DMS114 treated with DMSO at 0.1 percent for 48 hours (cell line): ENCODE measurements around the gene TOP2B.

ENCODE experiments used
- DNase-seq: peaks from one replicate; lab custom pipeline; 2025; ENCODE audit not compliant: unreplicated experiment; lab: John Stamatoyannopoulos, UW

TOP2B gene

DNA sequence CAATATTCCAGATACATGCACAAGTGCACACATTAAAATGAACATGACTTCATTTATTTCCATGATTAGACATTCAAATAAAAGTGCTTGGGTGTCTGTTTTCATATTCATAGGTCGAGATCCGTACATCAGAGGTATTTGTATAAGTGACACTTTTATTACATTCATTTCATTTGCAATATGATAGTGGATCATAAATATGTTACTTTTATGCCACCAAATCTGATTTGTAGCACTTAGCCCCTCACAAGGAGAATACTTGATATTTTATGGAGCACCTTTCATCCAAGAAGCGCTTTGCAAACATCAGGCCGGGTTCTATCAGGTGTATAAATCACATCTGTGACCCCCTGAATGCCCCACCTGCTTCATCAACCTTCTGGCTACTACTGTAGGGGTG lies 100.6 kb downstream of the TOP2B start:
- no peak for DNase-seq

DNA sequence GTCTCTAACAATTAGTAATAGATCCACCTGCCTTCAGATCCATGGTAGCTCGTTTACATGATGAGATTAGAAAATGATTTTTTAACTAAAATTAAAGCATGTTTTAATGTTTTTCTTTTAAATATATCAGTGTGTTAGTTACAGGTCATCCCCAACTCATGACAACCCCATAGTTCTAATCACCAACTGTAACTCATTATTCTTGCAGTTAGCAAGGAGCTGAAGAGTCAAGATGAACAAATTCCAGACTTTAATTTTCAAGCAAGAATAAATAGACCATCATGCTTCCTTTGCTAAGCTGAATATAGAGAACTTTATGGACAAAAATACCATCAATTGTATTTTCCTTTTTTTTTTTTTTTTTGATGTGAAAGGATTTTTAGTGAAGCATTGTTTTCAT lies 101.1 kb downstream of the TOP2B start:
- no peak for DNase-seq

DNA sequence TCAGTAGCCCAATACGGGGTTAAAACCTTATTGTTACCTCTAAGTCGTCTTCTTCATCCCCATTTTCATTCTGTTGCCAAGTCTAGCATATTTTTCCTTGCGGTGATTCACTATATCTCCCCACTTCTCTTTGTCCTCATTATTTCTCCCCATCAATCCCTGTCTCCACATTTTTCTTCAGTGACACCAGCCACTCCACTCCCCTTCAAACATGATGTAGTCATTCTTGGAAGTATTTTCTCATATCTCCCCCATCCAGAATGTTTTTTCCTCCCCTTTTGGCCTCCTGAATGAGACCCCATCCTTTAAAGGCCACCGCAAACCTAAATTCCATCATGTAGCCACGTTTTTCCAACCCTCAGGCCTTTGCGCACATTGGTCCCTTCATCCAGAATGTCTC lies 105.9 kb downstream of the TOP2B start:
- no peak for DNase-seq

DNA sequence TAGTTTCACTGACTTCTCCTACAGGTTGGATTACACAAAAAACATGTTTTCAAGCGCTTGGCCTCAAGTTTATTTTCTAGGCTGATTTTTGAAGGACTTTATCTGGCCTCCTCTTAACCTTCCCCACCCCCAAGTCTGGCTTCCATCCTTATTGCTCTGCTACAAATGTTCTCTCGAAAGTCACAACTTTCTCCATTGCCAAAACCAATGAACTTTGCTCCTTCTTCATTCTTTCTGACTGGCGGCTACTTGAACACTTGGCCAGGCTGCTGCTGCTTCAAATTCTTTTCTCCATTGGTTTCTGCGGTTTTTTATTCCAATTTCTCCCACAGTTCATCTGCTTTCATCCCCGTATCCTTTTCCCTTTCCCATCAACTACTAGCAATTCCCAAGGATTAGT lies 106.6 kb downstream of the TOP2B start:
- DNase-seq = no peak

DNA sequence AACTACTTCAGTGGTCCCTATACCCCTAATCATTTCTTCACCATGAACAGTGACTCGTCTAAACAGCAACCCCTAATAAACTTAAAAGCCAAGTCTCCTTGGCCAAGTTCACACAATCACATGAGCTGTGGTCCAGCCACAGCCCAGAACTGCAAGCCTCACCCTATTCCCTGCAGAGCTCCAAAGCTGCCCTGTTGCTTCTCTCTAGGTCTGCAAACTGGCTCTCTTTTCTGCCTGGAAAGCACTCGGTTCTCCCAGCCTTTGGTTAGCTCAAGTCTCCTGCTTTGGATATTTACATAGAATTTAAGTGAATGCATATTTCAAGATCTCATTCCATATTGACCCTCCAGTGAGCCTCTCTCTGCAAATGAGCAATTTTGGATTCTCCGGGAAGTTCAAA lies 107.0 kb downstream of the TOP2B start:
- DNase-seq = no peak

DNA sequence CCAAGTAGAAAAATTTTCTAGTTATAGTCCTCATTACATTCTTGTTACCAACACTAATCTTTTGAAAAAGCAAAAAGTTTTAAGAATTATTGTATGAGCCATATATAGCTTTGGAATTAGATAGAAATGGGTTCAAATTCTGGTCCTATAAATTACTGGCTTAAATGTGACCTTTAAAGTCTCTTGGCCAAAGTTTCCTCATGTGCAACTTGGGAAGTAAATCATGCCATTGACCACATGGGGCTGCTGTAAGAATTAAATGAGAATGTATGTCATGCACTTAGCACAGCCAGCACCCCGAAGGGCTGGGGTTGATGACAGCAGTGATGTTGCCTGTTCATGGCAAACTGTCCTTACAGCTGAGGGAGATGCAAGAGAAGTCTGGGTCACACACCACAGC lies 108.3 kb downstream of the TOP2B start:
- DNase-seq = no peak

DNA sequence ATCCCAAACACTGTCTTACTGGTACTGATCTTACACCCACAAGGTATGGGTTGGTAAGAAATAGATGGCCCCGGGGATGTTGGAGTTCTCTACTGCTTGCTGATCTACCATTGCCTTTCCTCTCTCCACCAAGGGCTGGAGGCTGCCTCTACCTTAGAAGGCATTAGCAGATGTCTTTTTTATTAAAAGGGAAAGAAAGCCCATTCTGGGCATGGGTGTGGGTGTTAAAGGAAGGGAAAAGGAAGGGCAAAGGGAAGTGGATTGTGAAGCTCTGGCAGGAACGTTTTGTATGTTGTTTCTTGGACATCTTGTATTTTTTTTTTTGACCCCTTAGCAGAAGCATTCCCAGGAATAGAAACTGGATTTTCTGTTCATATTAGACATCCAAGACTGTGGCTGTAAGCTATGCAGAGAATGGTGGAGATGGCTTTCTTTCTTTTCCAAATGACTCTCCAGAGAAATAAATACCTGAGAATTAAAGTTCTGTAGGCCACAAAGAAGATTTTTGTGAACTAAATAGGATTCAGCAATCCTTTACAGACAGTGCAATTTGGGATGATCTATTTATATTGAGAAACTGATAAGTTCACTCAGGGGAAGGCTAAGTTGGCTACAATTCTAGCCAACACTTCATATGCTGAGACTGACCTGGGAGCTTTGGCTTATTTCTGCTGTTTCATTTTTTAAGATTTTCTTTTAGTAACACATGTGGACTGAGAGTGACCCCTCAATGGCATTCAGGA lies 108.8 kb downstream of the TOP2B start:
- no peak for DNase-seq

DNA sequence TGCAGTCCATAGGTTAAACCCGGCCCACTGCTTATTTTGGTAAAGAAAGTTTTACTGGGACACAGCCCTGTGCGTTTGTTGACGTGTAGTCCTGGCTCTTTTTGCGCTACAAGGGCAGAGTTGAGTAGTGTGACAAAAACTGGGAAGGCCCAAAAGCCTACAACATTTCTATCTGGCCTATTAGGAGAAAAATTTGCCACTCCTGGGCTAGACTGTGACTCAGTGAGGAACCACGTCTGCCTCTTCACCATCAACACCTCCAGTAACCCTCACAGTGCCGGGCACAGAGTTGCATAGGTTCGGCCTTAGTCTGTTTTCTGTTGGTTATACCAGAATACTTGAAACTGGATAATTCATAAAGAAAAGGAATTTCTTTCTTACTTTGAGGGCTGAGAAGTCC lies 110.3 kb downstream of the TOP2B start:
- no peak for DNase-seq

DNA sequence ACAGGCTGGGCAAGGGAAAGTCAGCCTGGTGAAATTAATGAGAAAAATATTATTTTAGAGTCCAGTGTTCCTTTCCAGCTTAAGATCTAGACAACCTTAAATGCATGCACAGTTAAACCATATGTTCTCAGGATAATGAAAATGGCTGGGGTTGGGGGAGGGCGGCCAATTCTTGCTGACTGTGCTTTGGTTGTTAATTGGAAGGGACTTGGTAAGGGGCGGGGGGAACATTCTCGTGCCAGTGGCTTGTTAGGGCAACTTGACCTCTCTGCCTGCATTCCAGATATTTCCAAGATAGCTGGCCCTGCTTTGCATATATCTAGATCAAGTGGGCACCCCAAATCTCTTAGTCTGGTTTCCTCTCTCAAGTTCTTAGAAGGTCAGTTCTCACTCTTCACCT lies 112.5 kb downstream of the TOP2B start:
- DNase-seq = no peak

DNA sequence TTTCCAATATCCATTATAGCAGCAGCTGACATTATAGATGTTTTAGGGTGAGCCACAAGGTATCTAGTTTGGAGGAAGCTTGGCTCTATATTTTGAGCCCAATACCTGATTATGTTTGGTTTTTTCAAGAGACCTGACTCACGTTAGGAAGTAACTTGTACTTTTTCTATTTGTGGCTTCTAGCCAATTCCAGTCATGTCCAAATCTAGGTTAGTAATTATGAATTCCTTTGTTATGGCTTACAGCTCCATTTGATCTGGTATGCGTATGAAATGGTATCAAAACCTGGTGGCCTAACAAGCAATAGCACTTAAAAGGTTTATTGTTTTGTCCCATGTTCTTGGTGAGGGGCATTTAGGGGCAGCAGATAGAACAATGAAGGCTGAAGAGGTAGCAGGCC lies 115.9 kb downstream of the TOP2B start:
- no peak for DNase-seq

DNA sequence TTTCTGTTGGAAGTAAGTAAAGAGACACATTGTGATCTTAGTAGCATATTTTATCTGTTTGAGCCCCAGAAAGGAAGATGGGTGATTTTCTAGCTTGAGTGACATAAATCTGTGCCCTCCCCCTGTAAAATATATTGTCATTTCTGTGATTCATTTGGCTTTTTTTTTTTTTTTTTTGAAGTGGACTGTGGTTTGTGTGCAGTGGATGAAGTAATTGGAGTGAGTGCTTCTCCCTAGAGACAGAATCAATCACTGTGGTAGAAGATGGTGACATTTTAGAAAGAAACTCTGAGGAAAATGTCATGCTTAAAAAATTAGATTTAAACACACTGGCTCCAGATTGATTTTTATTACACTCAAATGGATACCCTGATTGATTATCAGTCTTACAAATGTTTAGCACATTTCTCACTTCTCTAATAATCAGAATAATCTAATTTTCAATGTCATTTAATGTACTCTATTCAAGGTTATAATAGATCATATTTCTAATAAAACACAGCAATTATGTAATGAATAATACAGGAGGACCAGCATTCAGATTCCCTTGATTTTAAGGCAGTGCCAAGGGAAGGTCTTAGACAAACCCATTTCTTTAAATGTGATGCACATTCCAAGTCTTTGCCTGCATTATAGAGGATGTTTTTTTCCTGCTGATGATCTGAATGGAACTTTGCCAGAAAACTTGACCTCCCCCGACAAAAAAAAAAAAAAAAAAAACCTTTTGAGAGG lies 116.6 kb downstream of the TOP2B start:
- DNase-seq = no peak
